Measurements from ENCODE around the gene GNMT. TPM values are rescaled to one million over a fixed set of nuclear protein-coding genes. Genes with fewer than 3 reads are reported as not detected.

The GNMT gene
- total and polyA plus RNA-seq, 9 of the 15 experiments (the other 6 are each of a cell fraction or from before 2014, with no cell fraction given): 0.11 to 0.29 (median 0.15) TPM; not detected in 6

GRCh38 chr6:42928986-42929820 lies 31.4 kb upstream of the GNMT start, which contains the start of gene CNPY3 (continued):
- TF ChIP-seq ZBTB49 (CRISPR knock-in tag; IDR thresholded peaks at IDR 0.05; ENCODE audit: borderline replicate concordance): no peak
- TF ChIP-seq ETV1 (tag; conservative IDR thresholded peaks at IDR 0.05; ENCODE audit: low read depth): peak; percentile 91
- peak; percentile 97 for TF ChIP-seq RBM25 (IDR thresholded peaks at IDR 0.05; ENCODE audit: low read depth, low read length, severe bottlenecking)
- no peak for TF ChIP-seq OTX1 (CRISPR knock-in tag; IDR thresholded peaks at IDR 0.05)
- peak; percentile 61 for TF ChIP-seq CREB1 (IDR thresholded peaks at IDR 0.05)
- peak; percentile 76 for TF ChIP-seq CREB1 (CRISPR knock-in tag; IDR thresholded peaks at IDR 0.05)
- TF ChIP-seq SMAD4 (CRISPR knock-in tag; conservative IDR thresholded peaks at IDR 0.05): peak; percentile 80
- no peak for TF ChIP-seq NR1H2 (CRISPR knock-in tag; IDR thresholded peaks at IDR 0.05)
- TF ChIP-seq NFE2L1 (tag; IDR thresholded peaks at IDR 0.05; ENCODE audit: borderline replicate concordance, low read depth): no peak
- TF ChIP-seq SAFB (IDR thresholded peaks at IDR 0.05; ENCODE audit: borderline replicate concordance, low read depth, low read length): 0 out of 2 replicates have a peak, but pooled peaks have one; percentile 23
- TF ChIP-seq ZNF77 (CRISPR knock-in tag; IDR thresholded peaks at IDR 0.05): no peak
- peak; percentile 73; the same call in 1 of the 2 replicates for TF ChIP-seq HOXB6 (CRISPR knock-in tag; IDR thresholded peaks at IDR 0.05; ENCODE audit: borderline replicate concordance)
- no peak for TF ChIP-seq ZNF655 (CRISPR knock-in tag; IDR thresholded peaks at IDR 0.05)
- TF ChIP-seq TRIM25 (IDR thresholded peaks at IDR 0.05; ENCODE audit: borderline replicate concordance): no peak
- peak; percentile 63 for TF ChIP-seq SMAD1 (IDR thresholded peaks at IDR 0.05; ENCODE audit: low read depth, low read length, partially characterized antibody)
- no peak for TF ChIP-seq GATAD2B (IDR thresholded peaks at IDR 0.05; ENCODE audit: borderline replicate concordance)
- no peak for TF ChIP-seq SRSF3 (IDR thresholded peaks at IDR 0.05; ENCODE audit: insufficient read depth, low read length)
- TF ChIP-seq ZBTB17 (CRISPR knock-in tag; IDR thresholded peaks at IDR 0.05): no peak; the same call in 1 of the 2 replicates
- TF ChIP-seq POLR2A (conservative IDR thresholded peaks at IDR 0.05): peak; percentile 88

Data from K562 (cell line).